ENCODE results near the gene APBA2. TPM values are rescaled to one million over a fixed set of nuclear protein-coding genes. Genes with fewer than 3 reads are reported as not detected.

Gene APBA2
- total and polyA plus RNA-seq, 10 of the 15 experiments (the other 5 are each of a cell fraction or from before 2014, with no cell fraction given) = 0.06 to 0.26 (median 0.07) TPM; not detected in 7

DNA sequence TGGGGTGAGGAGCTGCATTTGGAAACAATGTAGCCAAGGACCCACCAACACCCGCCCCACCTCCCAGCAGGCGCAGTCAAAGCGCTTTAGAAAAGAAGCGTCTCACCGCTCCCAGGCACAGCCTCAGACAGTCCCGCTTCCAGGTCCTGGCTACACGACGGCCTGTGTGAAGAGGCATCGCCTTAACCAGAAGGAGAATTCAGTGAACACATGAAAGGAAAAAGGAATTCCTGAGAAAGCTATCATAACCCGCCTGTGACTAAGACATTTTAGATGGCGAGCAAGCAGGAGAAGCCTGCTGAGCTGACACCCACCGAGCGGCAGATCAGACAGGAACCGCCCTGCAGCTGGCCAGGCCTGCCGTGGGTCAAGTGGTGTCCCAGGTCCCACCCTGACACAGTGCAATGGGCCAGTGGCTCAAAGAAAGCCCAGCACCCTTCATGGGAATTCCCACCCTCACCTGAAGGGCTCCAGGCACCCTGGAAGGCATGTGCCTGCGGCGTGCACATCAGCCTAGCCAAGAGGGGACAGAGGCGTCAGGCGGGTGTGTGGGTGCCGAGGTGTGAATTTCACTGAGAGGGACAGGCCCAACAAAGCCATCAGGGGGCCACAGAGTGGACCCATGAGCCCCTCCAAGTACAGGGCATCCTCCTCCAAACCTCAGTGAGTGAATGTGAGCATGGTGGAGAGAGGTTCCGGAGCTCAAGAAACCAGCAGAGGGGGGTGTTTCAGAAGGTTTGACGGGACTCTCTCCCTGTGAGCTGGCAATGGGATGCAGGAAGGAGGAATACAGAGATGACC lies 239.0 kb downstream of the APBA2 start:
- no peak overlapping the region for H2AFZ ChIP-seq (ENCODE audit: control insufficient read depth, low read depth, low read length)
- no peak for ATAC-seq
- H3K4me2 ChIP-seq (ENCODE audit: control insufficient read depth, insufficient read depth) = no peak overlapping the region
- H3K27ac ChIP-seq (ENCODE audit: control insufficient read depth, insufficient read depth) = no peak overlapping the region
- ChIA-PET CTCF (no interaction called here), SMC1A (ENCODE audit: uncharacterized antibody, unreplicated experiment) (no interaction called here), RAD21 (ENCODE audit: unreplicated experiment) (no interaction called here), POLR2A (no interaction called here)
- H3K36me3 ChIP-seq (ENCODE audit: control insufficient read depth in 2 of 2, insufficient read depth in 2 of 2, low read length in 1 of 2) = no peaks in the 10 kb centered on the region
- no peaks in the 10 kb centered on the region for H3K27me3 ChIP-seq (replicated peaks in 1 of 2; ENCODE audit: control insufficient read depth in 2 of 2, insufficient read depth in 2 of 2, low read length in 1 of 2)
- H3K4me1 ChIP-seq (ENCODE audit: control insufficient read depth, insufficient read depth, low read length) = no peaks in the 10 kb centered on the region
- intact Hi-C loops (cut with micrococcal nuclease; ENCODE audit: unreplicated experiment) = no loop called here
- H3K9ac ChIP-seq (ENCODE audit: control insufficient read depth, insufficient read depth, low read length) = no peak overlapping the region
- BruUV-seq (replicated peaks) = no TSS peak
- no peaks in the 10 kb centered on the region for H3K9me3 ChIP-seq (replicated peaks; ENCODE audit: control insufficient read depth, insufficient read depth, low read length)
- no peak for FAIRE-seq
- no peak overlapping the region for H3K4me3 ChIP-seq
- H4K20me1 ChIP-seq (ENCODE audit: control insufficient read depth, insufficient read depth) = no peaks in the 10 kb centered on the region
- in situ Hi-C loops (cut with MboI) = loop anchor here (25.0 kb wide), 1 partner anchor 938 kb away; no protein-coding TSS in a partner anchor
- WGBS (ENCODE audit: insufficient coverage, insufficient replicate concordance, low lambda C conversion rate, missing lambda C conversion rate) = 53% methylated on average over 22 of the region's 22 CpGs
- H3K79me2 ChIP-seq (ENCODE audit: control insufficient read depth, insufficient read depth, low read length) = no peaks in the 10 kb centered on the region
- no peak for DNase-seq (ENCODE audit: low read depth, low spot score)
- TF ChIP-seq, protein P1, sequence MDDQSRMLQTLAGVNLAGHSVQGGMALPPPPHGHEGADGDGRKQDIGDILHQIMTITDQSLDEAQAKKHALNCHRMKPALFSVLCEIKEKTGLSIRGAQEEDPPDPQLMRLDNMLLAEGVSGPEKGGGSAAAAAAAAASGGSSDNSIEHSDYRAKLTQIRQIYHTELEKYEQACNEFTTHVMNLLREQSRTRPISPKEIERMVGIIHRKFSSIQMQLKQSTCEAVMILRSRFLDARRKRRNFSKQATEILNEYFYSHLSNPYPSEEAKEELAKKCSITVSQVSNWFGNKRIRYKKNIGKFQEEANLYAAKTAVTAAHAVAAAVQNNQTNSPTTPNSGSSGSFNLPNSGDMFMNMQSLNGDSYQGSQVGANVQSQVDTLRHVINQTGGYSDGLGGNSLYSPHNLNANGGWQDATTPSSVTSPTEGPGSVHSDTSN (IDR thresholded peaks at IDR 0.05; ENCODE audit: insufficient replicate concordance, low read depth, low read length) = no peak
- TF ChIP-seq KAT2A (conservative IDR thresholded peaks at IDR 0.05; ENCODE audit: control insufficient read depth, low read depth, low read length) = no peak
- no peak for TF ChIP-seq CBFB (IDR thresholded peaks at IDR 0.05; ENCODE audit: low read depth)
- no peak for TF ChIP-seq ETV6 (conservative IDR thresholded peaks at IDR 0.05 in 1 of 2, IDR thresholded peaks at IDR 0.05 in 1 of 2; ENCODE audit: borderline replicate concordance in 1 of 2, low read depth in 1 of 2)
- TF ChIP-seq TAF1 (IDR thresholded peaks at IDR 0.05; ENCODE audit: borderline replicate concordance, low read depth, low read length) = no peak
- no peak for TF ChIP-seq SMARCA5 (IDR thresholded peaks at IDR 0.05)
- TF ChIP-seq CREM (IDR thresholded peaks at IDR 0.05; ENCODE audit: low read depth) = no peak
- TF ChIP-seq, protein P2, sequence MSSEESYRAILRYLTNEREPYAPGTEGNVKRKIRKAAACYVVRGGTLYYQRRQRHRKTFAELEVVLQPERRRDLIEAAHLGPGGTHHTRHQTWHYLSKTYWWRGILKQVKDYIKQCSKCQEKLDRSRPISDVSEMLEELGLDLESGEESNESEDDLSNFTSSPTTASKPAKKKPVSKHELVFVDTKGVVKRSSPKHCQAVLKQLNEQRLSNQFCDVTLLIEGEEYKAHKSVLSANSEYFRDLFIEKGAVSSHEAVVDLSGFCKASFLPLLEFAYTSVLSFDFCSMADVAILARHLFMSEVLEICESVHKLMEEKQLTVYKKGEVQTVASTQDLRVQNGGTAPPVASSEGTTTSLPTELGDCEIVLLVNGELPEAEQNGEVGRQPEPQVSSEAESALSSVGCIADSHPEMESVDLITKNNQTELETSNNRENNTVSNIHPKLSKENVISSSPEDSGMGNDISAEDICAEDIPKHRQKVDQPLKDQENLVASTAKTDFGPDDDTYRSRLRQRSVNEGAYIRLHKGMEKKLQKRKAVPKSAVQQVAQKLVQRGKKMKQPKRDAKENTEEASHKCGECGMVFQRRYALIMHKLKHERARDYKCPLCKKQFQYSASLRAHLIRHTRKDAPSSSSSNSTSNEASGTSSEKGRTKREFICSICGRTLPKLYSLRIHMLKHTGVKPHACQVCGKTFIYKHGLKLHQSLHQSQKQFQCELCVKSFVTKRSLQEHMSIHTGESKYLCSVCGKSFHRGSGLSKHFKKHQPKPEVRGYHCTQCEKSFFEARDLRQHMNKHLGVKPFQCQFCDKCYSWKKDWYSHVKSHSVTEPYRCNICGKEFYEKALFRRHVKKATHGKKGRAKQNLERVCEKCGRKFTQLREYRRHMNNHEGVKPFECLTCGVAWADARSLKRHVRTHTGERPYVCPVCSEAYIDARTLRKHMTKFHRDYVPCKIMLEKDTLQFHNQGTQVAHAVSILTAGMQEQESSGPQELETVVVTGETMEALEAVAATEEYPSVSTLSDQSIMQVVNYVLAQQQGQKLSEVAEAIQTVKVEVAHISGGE (CRISPR knock-in tag; IDR thresholded peaks at IDR 0.05) = no peak
- TF ChIP-seq ZNF217 (IDR thresholded peaks at IDR 0.05) = no peak
- no peak for TF ChIP-seq ZNF207 (IDR thresholded peaks at IDR 0.05; ENCODE audit: borderline replicate concordance)
- TF ChIP-seq SREBF2 (IDR thresholded peaks at IDR 0.05; ENCODE audit: low read length) = no peak
- TF ChIP-seq STAT1 (conservative IDR thresholded peaks at IDR 0.05) = no peak
- TF ChIP-seq, protein P3, sequence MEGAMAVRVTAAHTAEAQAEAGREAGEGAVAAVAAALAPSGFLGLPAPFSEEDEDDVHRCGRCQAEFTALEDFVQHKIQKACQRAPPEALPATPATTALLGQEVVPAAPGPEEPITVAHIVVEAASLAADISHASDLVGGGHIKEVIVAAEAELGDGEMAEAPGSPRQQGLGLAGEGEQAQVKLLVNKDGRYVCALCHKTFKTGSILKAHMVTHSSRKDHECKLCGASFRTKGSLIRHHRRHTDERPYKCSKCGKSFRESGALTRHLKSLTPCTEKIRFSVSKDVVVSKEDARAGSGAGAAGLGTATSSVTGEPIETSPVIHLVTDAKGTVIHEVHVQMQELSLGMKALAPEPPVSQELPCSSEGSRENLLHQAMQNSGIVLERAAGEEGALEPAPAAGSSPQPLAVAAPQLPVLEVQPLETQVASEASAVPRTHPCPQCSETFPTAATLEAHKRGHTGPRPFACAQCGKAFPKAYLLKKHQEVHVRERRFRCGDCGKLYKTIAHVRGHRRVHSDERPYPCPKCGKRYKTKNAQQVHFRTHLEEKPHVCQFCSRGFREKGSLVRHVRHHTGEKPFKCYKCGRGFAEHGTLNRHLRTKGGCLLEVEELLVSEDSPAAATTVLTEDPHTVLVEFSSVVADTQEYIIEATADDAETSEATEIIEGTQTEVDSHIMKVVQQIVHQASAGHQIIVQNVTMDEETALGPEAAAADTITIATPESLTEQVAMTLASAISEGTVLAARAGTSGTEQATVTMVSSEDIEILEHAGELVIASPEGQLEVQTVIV (IDR thresholded peaks at IDR 0.05; ENCODE audit: borderline replicate concordance, partially characterized antibody) = no peak
- TF ChIP-seq MYC (IDR thresholded peaks at IDR 0.05; ENCODE audit: insufficient read depth, insufficient read length, insufficient replicate concordance, low read length, severe bottlenecking) = no peak
- no peak for TF ChIP-seq NR2C2 (IDR thresholded peaks at IDR 0.05; ENCODE audit: borderline replicate concordance, control insufficient read depth, insufficient read length, low read depth)
- no peak for TF ChIP-seq CHD2 (IDR thresholded peaks at IDR 0.05; ENCODE audit: borderline replicate concordance, low read depth, low read length)
- no peak for TF ChIP-seq ZNF24 (IDR thresholded peaks at IDR 0.05)
- no peak for TF ChIP-seq IRF4 (IDR thresholded peaks at IDR 0.05; ENCODE audit: low read depth, low read length)
